Mesendoderm (in vitro differentiated cells): Measurements from ENCODE around the gene ISM2. TPM values are rescaled to one million over a fixed set of nuclear protein-coding genes. Genes with fewer than 3 reads are reported as not detected.

ENCODE experiments used
- small RNA-seq: library from polyadenylated mRNA; stranded (forward); fragments of <200 nt; extraction: miRNeasy Mini kit (QIAGEN cat#:217004); gene quantifications from one replicate; pipeline ENCODE3, GENCODE V24; 2013; ENCODE audit not compliant: insufficient read depth

Gene ISM2

Small RNAs within 50 kb of the gene (small RNA-seq; reads per million reads assigned to genes)
- gene RF00404 (not detected), gene RN7SL587P (not detected)
